HepG2 (cell line): ENCODE results near the gene BST1. TPM values are rescaled to one million over a fixed set of nuclear protein-coding genes. Genes with fewer than 3 reads are reported as not detected.

Experiments
- ATAC-seq: fragments of 200-7000 bp; cut with Tn5 transposase; 3 replicates; pipeline ENCODE4 v1.9.1; 2020; ENCODE audit warnings: mild to moderate bottlenecking, moderate library complexity
- BruUV-seq: library from RNA; stranded (reverse); fragments of 400-500 nt; replicated peaks from 2 replicates; lab custom pipeline; 2021; lab: Mats Ljungman, UMichigan
- CTCF ChIA-PET: fragments of 300-600 bp; formaldehyde crosslinking; extraction: SDS; loops from one replicate; lab custom pipeline; 2021; ENCODE audit warnings: low total read pairs, inconsistent platforms, low intra/inter-chr PET ratio; lab: Yijun Ruan, JAX
- POLR2A ChIA-PET: fragments of 350-600 bp; sonication (Branson Sonifier 250); formaldehyde crosslinking; loops from one replicate; lab custom pipeline; 2020; ENCODE audit warnings: antibody characterized with exemption, inconsistent platforms; lab: Yijun Ruan, JAX
- DNase-seq: peaks from one replicate; pipeline ENCODE4 v3.0.0-alpha.2; 2015; ENCODE audit warnings: low spot score
- FAIRE-seq: peaks from 3 replicates; lab custom pipeline; 2011; peaks lifted over from hg19 to GRCh38; lab: Jason Lieb, UNC
- H2AFZ ChIP-seq: one replicate; pipeline ENCODE4 v1.6.1; 2011; ENCODE audit warnings: low read length, inconsistent platforms
- H3K27ac ChIP-seq: fragments of 300-600 bp; 3 replicates; pipeline ENCODE4 v1.8.0; 2011; ENCODE audit warnings: mixed run types, mild to moderate bottlenecking, mixed read lengths, low read length, inconsistent platforms; ENCODE audit not compliant: insufficient read depth; ENCODE audit errors: extremely low read length
- H3K27me3 ChIP-seq, 2 experiments: fragments of 200-600 bp in 1 of 2; 2 replicates in 1 of 2; 3 replicates in 1 of 2; pipeline versions ENCODE4 v1.6.0 to v1.8.0; 2011; ENCODE audit warnings: low read length in 2 of 2, mild to moderate bottlenecking in 2 of 2, moderate library complexity in 2 of 2, inconsistent platforms in 1 of 2; ENCODE audit not compliant: insufficient read depth in 2 of 2, control insufficient read depth in 1 of 2
- H3K36me3 ChIP-seq, 2 experiments: fragments of 200-600 bp in 1 of 2; replicated peaks in 1 of 2; 2 replicates in 1 of 2; 3 replicates in 1 of 2; pipeline versions ENCODE4 v1.5.1 to v1.8.0; 2011; ENCODE audit warnings: low read length in 2 of 2, inconsistent platforms in 1 of 2; ENCODE audit not compliant: insufficient read depth in 2 of 2, control insufficient read depth in 1 of 2
- H3K4me1 ChIP-seq: 2 replicates; pipeline ENCODE4 v1.5.1; 2012; ENCODE audit warnings: low read length, inconsistent platforms; ENCODE audit not compliant: insufficient read depth
- H3K4me2 ChIP-seq: 2 replicates; pipeline ENCODE4 v1.6.0; 2011; ENCODE audit warnings: low read depth, low read length, inconsistent platforms
- H3K4me3 ChIP-seq, 3 experiments: fragments of 200-600 bp in 1 of 3; sonication (generic), shearing (Covaris generic) in 1 of 3; replicated peaks in 1 of 3; 2 replicates each; pipeline ENCODE4 v1.5.1; 2011 to 2016; ENCODE audit warnings: low read length in 3 of 3, inconsistent platforms in 2 of 3, low read depth in 2 of 3, mild to moderate bottlenecking in 2 of 3, control low read depth in 1 of 3, mixed read lengths in 1 of 3; ENCODE audit not compliant: insufficient read depth in 1 of 3
- H3K79me2 ChIP-seq: one replicate; pipeline ENCODE4 v1.6.1; 2011; ENCODE audit warnings: low read length, inconsistent platforms; ENCODE audit not compliant: insufficient read depth
- H3K9ac ChIP-seq: 2 replicates; pipeline ENCODE4 v1.6.0; 2011; ENCODE audit warnings: mild to moderate bottlenecking, low read depth, low read length, inconsistent platforms; ENCODE audit not compliant: insufficient read depth
- H3K9me3 ChIP-seq: 2 replicates; pipeline ENCODE4 v1.5.1; 2012; ENCODE audit warnings: mild to moderate bottlenecking, low read length
- H4K20me1 ChIP-seq: 2 replicates; pipeline ENCODE4 v1.6.0; 2011; ENCODE audit warnings: inconsistent platforms, mild to moderate bottlenecking, low read length, moderate library complexity; ENCODE audit not compliant: insufficient read depth
- CBX5 ChIP-seq: sonication (generic); formaldehyde crosslinking; IDR thresholded peaks from 2 replicates; pipeline ENCODE4 v1.4.0; 2020; ENCODE audit warnings: missing genetic modification reagents, borderline replicate concordance
- ELF3 ChIP-seq: IDR thresholded peaks from 2 replicates; pipeline ENCODE4 v1.6.1; 2016; ENCODE audit warnings: missing genetic modification reagents, missing compliant biosample characterization
- NFATC3 ChIP-seq: sonication (generic); formaldehyde crosslinking; IDR thresholded peaks from 2 replicates; pipeline ENCODE4 v1.5.1; 2020; ENCODE audit warnings: mild to moderate bottlenecking, missing genetic modification reagents
- ZGPAT ChIP-seq: IDR thresholded peaks from 2 replicates; pipeline ENCODE4 v1.6.1; 2016; ENCODE audit warnings: mild to moderate bottlenecking
- ZNF124 ChIP-seq: sonication (generic); formaldehyde crosslinking; IDR thresholded peaks from 2 replicates; pipeline ENCODE4 v1.4.0; 2020; ENCODE audit warnings: missing genetic modification reagents
- ZNF292 ChIP-seq: sonication (generic); formaldehyde crosslinking; IDR thresholded peaks from 2 replicates; pipeline ENCODE4 v1.8.1; 2022; ENCODE audit warnings: mild to moderate bottlenecking, low read depth, missing genetic modification reagents, borderline replicate concordance
- ZNF33B ChIP-seq: sonication (generic); formaldehyde crosslinking; IDR thresholded peaks from 2 replicates; pipeline ENCODE4 v1.5.1; 2020; ENCODE audit warnings: mild to moderate bottlenecking, missing genetic modification reagents
- ZNF468 ChIP-seq: sonication (generic); formaldehyde crosslinking; IDR thresholded peaks from 2 replicates; pipeline ENCODE4 v1.8.0; 2022; ENCODE audit warnings: mild to moderate bottlenecking, moderate library complexity, missing genetic modification reagents
- ZSCAN9 ChIP-seq: IDR thresholded peaks from 2 replicates; pipeline ENCODE4 v1.6.1; 2016; ENCODE audit warnings: borderline replicate concordance
- WGBS: methylation state at CpG from one replicate; pipeline ENCODE4 v1.1.6; 2017; ENCODE audit warnings: low lambda C conversion rate; 5-methylcytosine and 5-hydroxymethylcytosine counted together
- in situ Hi-C: cut with HindIII; loops from 2 replicates; pipeline ENCODE4 v1.10.0; 2017; ENCODE audit warnings: low pct_unique_long_range_greater_than_20kb; ENCODE audit not compliant: extremely low pct_ligation_motif_present
- intact Hi-C: fragments of 100-400 bp; cut with micrococcal nuclease; formaldehyde crosslinking; loops from one replicate; pipeline ENCODE4 v1.10.0; 2022; ENCODE audit not compliant: unreplicated experiment
- polyA plus RNA-seq, 8 experiments: library from polyadenylated mRNA; depleted of rRNA in 3 of 8; stranded (reverse) in 7 of 8; unstranded in 1 of 8; fragments of >200 nt; fragmentation: Illumina TruSeq in 4 of 8; extraction: Trizol in 4 of 8; gene quantifications; 2 replicates each; pipeline versions ENCODE4 v1.2.1 to v1.2.3, GENCODE V29; 2011 to 2016; ENCODE audit warnings: low read depth in 4 of 8, missing spikeins in 1 of 8, mixed read lengths in 1 of 8; ENCODE audit not compliant: insufficient read depth in 1 of 8
- total RNA-seq, 5 experiments: library from RNA; depleted of rRNA; stranded (reverse); fragments of >200 nt; fragmentation: Illumina TruSeq; extraction: Trizol; gene quantifications; 2 replicates each; pipeline ENCODE4 v1.2.3, GENCODE V29; 2016; ENCODE audit warnings: low read depth in 1 of 5
- TF ChIP-seq, protein P1 (sequence below): sonication (generic); formaldehyde crosslinking; IDR thresholded peaks from 2 replicates; pipeline ENCODE4 v1.5.0; 2020; ENCODE audit warnings: missing genetic modification reagents
- TF ChIP-seq, protein P2 (sequence below): sonication (generic); formaldehyde crosslinking; IDR thresholded peaks from 2 replicates; pipeline ENCODE4 v1.4.0; 2020; ENCODE audit warnings: missing genetic modification reagents, borderline replicate concordance
- TF ChIP-seq, protein P3 (sequence below): IDR thresholded peaks from 2 replicates; pipeline ENCODE4 v1.4.0; 2020; ENCODE audit warnings: mild to moderate bottlenecking, missing genetic modification reagents

The BST1 gene
- total and polyA plus RNA-seq, 2 of the 13 experiments (the other 11 are each of a cell fraction or from before 2014, with no cell fraction given): 0.09 to 0.49 TPM

DNA sequence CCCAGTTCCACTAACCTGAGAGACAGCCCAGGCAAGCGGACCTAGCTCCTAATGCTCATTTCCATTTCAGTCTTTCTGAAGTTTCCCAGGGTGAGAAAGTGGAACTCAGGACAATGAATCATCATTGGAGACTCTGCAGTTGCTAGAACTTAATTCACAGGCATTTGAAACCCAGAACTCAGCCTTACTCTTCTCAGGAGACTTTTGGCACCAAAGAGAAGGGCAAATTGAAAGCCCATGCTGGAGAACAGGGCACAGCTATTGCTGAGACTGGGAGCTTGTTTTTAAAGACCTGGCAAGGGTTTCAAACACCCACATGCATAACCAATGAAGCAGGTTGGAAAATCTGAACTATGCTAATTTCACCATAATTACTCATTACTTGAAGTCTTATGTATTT lies 36.0 kb downstream of the BST1 start (continued):
- no peak for TF ChIP-seq CBX5 (CRISPR knock-in tag)
- TF ChIP-seq ZGPAT (CRISPR knock-in tag): no peak
- TF ChIP-seq ZNF468 (CRISPR knock-in tag): no peak

DNA sequence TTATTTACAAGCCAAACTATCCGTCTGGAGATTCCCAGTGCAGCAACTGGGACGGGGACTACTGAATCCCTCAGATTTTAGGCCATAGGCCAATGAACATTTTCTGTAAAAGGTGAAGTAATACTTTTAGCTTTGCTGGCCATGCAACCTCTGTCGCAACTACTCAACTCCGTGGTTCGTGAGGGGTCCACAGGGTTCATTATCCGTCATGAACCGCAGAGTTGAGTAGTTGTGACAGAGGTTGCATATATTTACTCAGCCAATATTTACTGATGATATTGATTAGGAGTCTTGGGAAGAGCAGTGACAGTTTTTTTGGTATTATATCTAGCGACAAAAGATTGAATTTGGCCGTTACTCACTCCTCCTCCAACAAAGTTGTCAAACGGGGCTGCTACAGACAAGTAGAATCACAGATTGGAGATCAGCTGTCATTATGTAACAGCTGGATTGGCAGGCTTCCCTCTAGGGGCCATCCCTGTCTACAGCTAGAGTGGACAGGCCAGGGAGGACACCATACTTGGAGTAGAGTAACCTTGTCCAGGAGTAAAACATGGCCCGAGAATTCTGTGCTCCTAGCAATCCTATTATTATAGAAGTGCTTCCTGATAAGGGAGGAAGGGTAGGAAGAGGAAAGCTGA lies 38.0 kb downstream of the BST1 start:
- POLR2A ChIA-PET: interaction anchor here (1.0 kb wide), 1 partner anchor 85 kb away, joined by 4 read pairs; the partner anchor contains the start of gene FBXL5
- intact Hi-C loops: no loop called here
- under 1% methylated on average over 11 of the region's 11 CpGs for WGBS
- ATAC-seq (peak; percentile 97), FAIRE-seq (peak; percentile 32), DNase-seq (peak; percentile 77)
- Histone ChIP-seq H2AFZ (no peak overlapping the region), H3K27ac (no peak overlapping the region), H3K4me1 (peaks cover 17% of the 10 kb centered on the region), H3K4me2 (peak overlapping the region; percentile 18; the same call in 1 of the 2 replicates), H3K36me3 (no peaks in the 10 kb centered on the region), H3K27me3 (peaks cover 0 to 5% of the 10 kb centered on the region in 2 experiments; a peak in 3 of 5 replicates), H4K20me1 (no peaks in the 10 kb centered on the region), H3K9me3 (peaks cover 12% of the 10 kb centered on the region), H3K9ac (no peak overlapping the region), H3K79me2 (no peaks in the 10 kb centered on the region), H3K4me3 (no peak overlapping the region)
- CTCF ChIA-PET: no interaction called here
- BruUV-seq: no TSS peak
- in situ Hi-C loops: no loop called here
- TF ChIP-seq ZNF292: no peak
- TF ChIP-seq ELF3 (CRISPR knock-in tag): no peak
- TF ChIP-seq, protein P1, sequence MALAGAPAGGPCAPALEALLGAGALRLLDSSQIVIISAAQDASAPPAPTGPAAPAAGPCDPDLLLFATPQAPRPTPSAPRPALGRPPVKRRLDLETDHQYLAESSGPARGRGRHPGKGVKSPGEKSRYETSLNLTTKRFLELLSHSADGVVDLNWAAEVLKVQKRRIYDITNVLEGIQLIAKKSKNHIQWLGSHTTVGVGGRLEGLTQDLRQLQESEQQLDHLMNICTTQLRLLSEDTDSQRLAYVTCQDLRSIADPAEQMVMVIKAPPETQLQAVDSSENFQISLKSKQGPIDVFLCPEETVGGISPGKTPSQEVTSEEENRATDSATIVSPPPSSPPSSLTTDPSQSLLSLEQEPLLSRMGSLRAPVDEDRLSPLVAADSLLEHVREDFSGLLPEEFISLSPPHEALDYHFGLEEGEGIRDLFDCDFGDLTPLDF (CRISPR knock-in tag): no peak
- 0 out of 2 replicates have a peak, but pooled peaks have one; percentile 35 for TF ChIP-seq ZSCAN9 (CRISPR knock-in tag)
- TF ChIP-seq, protein P2, sequence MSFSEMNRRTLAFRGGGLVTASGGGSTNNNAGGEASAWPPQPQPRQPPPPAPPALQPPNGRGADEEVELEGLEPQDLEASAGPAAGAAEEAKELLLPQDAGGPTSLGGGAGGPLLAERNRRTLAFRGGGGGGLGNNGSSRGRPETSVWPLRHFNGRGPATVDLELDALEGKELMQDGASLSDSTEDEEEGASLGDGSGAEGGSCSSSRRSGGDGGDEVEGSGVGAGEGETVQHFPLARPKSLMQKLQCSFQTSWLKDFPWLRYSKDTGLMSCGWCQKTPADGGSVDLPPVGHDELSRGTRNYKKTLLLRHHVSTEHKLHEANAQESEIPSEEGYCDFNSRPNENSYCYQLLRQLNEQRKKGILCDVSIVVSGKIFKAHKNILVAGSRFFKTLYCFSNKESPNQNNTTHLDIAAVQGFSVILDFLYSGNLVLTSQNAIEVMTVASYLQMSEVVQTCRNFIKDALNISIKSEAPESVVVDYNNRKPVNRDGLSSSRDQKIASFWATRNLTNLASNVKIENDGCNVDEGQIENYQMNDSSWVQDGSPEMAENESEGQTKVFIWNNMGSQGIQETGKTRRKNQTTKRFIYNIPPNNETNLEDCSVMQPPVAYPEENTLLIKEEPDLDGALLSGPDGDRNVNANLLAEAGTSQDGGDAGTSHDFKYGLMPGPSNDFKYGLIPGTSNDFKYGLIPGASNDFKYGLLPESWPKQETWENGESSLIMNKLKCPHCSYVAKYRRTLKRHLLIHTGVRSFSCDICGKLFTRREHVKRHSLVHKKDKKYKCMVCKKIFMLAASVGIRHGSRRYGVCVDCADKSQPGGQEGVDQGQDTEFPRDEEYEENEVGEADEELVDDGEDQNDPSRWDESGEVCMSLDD: no peak
- TF ChIP-seq NFATC3 (CRISPR knock-in tag): no peak
- TF ChIP-seq, protein P3, sequence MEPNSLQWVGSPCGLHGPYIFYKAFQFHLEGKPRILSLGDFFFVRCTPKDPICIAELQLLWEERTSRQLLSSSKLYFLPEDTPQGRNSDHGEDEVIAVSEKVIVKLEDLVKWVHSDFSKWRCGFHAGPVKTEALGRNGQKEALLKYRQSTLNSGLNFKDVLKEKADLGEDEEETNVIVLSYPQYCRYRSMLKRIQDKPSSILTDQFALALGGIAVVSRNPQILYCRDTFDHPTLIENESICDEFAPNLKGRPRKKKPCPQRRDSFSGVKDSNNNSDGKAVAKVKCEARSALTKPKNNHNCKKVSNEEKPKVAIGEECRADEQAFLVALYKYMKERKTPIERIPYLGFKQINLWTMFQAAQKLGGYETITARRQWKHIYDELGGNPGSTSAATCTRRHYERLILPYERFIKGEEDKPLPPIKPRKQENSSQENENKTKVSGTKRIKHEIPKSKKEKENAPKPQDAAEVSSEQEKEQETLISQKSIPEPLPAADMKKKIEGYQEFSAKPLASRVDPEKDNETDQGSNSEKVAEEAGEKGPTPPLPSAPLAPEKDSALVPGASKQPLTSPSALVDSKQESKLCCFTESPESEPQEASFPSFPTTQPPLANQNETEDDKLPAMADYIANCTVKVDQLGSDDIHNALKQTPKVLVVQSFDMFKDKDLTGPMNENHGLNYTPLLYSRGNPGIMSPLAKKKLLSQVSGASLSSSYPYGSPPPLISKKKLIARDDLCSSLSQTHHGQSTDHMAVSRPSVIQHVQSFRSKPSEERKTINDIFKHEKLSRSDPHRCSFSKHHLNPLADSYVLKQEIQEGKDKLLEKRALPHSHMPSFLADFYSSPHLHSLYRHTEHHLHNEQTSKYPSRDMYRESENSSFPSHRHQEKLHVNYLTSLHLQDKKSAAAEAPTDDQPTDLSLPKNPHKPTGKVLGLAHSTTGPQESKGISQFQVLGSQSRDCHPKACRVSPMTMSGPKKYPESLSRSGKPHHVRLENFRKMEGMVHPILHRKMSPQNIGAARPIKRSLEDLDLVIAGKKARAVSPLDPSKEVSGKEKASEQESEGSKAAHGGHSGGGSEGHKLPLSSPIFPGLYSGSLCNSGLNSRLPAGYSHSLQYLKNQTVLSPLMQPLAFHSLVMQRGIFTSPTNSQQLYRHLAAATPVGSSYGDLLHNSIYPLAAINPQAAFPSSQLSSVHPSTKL (CRISPR knock-in tag): peak; percentile 89
- no peak for TF ChIP-seq ZNF33B (CRISPR knock-in tag)
- TF ChIP-seq ZNF124 (CRISPR knock-in tag): no peak
